ENCODE measurements around the gene DYRK1A.

DYRK1A gene

DNA sequence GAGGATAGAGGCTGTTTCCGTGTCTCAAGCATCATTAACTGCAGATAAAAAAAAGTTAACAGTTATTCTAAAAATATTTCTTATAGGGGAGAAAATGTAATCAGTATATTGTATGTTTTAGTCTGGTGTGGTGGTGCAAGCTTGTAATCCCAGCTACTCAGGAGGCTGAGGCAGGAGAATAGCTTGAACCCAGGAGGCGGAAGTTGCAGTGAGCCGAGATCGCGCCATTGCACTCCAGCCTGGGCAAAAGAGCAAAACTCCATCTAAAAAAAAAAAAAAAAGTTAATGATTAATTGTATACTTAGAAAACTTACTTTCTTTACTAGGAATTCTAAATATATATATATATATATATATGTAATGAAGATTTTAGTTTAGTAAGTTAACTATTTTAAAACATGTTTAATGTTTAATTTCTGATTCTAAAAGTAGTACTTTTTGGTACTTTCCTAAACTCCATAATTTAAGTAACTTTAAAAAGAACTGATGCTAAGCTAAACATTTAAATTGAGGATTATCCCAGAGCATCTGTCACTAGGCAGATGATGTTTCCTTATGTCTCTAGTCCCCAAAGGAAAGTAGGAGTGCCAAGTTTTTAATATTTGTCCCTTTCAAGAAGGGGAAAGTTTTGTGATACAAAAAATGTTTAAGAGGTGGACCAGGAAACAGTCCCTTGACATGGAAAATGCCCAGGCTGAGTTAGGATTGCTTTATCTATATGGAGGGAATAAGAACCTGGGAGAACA lies 66.3 kb downstream of the DYRK1A start:
- H3K27ac ChIP-seq = no peak overlapping the region

DNA sequence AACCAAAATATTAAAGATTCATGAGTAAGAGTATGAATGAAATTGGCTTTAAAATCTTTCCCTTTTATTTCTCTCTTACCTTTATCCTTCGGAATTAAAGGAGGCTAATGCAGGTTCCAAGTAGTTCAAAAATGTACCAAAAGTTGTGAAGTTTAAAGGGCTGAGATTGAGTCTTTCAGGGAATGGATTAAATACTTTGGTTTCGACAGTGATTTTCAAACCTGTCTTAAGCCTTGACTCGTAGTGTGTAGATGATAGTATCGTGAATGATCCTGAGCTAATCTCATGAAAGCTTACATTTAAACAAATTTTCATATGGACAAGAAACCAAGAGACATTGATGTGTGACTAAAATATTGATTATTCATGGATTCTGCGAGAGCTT lies 66.9 kb downstream of the DYRK1A start:
- Histone ChIP-seq H3K36me3 (replicated peaks) (no peaks in the 10 kb centered on the region), H3K27me3 (replicated peaks) (no peaks in the 10 kb centered on the region), H3K27ac (no peak overlapping the region), H3K4me3 (ENCODE audit: low read depth, low read length) (no peak overlapping the region)
- TF ChIP-seq, protein P1, sequence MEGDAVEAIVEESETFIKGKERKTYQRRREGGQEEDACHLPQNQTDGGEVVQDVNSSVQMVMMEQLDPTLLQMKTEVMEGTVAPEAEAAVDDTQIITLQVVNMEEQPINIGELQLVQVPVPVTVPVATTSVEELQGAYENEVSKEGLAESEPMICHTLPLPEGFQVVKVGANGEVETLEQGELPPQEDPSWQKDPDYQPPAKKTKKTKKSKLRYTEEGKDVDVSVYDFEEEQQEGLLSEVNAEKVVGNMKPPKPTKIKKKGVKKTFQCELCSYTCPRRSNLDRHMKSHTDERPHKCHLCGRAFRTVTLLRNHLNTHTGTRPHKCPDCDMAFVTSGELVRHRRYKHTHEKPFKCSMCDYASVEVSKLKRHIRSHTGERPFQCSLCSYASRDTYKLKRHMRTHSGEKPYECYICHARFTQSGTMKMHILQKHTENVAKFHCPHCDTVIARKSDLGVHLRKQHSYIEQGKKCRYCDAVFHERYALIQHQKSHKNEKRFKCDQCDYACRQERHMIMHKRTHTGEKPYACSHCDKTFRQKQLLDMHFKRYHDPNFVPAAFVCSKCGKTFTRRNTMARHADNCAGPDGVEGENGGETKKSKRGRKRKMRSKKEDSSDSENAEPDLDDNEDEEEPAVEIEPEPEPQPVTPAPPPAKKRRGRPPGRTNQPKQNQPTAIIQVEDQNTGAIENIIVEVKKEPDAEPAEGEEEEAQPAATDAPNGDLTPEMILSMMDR (IDR thresholded peaks at IDR 0.05; ENCODE audit: low read depth, low read length, missing control alignments) = no peak
- in situ Hi-C loops (cut with HindIII; ENCODE audit: low pct_ligation_motif_present, low sequenced_read_pairs) = no loop called here
- DNase-seq = no peak

More for the DNA sequence above, 66.3 kb downstream of the DYRK1A start:
- TF ChIP-seq, protein P1 (IDR thresholded peaks at IDR 0.05; ENCODE audit: low read depth, low read length, missing control alignments) = no peak
- no peak for DNase-seq
- H3K27me3 ChIP-seq (replicated peaks) = no peaks in the 10 kb centered on the region
- no peaks in the 10 kb centered on the region for H3K36me3 ChIP-seq (replicated peaks)
- no peak overlapping the region for H3K4me3 ChIP-seq (ENCODE audit: low read depth, low read length)
- in situ Hi-C loops (cut with HindIII; ENCODE audit: low pct_ligation_motif_present, low sequenced_read_pairs) = no loop called here

DNA sequence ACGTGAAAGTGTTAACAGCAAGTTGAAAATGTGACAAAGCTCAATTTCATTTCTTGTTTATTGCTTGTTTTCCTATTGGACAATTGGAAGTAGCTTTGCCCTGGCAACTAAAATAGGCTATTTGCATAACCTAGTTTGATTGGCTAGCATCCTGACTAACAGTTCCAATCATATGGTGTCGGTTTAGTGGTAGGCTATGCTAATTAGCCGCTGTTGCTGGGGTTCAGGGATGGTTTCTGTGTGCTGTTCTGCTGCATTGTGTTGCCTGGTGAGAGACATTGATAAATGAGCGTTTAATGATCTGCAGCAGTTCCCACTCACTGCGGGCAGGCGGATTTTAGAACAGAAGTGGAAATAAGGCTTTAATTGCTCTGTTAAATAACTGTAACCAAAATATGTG lies 68.5 kb downstream of the DYRK1A start:
- peak; percentile 71 for DNase-seq
- Histone ChIP-seq H3K36me3 (replicated peaks) (no peaks in the 10 kb centered on the region), H3K4me3 (ENCODE audit: low read depth, low read length) (no peak overlapping the region), H3K27me3 (replicated peaks) (no peaks in the 10 kb centered on the region), H3K27ac (no peak overlapping the region)
- in situ Hi-C loops (cut with HindIII; ENCODE audit: low pct_ligation_motif_present, low sequenced_read_pairs) = no loop called here
- TF ChIP-seq, protein P1 (IDR thresholded peaks at IDR 0.05; ENCODE audit: low read depth, low read length, missing control alignments) = no peak

DNA sequence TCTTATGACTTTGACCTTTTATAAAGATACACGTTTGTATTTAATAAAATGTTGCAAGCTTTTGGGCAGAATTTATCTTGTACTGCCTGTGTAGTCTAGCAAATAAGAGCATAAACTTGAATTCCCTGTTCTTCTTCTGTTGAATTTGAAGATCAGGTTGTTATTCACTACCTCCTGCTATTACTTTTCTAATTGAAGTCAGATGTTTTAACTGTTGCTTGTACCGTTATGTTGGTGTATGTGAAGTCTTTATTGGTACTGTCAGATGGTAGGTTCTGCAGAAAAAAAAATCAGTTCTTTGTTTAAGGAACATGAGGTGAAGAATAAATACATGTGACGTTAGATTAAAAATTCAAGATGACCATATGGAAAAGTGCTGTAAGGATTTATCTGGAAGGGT lies 69.1 kb downstream of the DYRK1A start:
- Histone ChIP-seq H3K27me3 (replicated peaks) (no peaks in the 10 kb centered on the region), H3K4me3 (ENCODE audit: low read depth, low read length) (no peak overlapping the region), H3K36me3 (replicated peaks) (no peaks in the 10 kb centered on the region), H3K27ac (no peak overlapping the region)
- TF ChIP-seq, protein P1 (IDR thresholded peaks at IDR 0.05; ENCODE audit: low read depth, low read length, missing control alignments) = no peak
- no peak for DNase-seq
- in situ Hi-C loops (cut with HindIII; ENCODE audit: low pct_ligation_motif_present, low sequenced_read_pairs) = no loop called here

DNA sequence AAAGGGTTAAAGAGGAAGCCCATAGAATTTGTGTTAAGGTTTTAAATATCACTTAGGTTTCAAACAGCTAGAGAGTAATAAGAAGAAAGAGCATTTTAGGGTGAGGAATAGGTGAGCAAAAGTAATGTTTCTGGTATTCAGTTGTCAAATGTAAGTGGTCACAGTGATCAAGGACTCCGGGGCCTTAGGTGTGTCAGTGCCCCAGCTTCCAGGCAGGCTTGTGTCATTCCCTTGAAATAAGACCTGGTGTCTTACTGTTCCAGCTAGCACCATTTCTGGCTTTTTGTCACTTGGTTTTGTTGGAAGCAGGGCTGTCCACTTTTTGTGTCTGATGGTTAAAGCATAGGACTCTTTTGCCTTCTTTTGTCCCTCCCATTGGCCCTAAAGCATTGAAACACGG lies 69.6 kb downstream of the DYRK1A start:
- Histone ChIP-seq H3K27me3 (replicated peaks) (no peaks in the 10 kb centered on the region), H3K36me3 (replicated peaks) (no peaks in the 10 kb centered on the region), H3K4me3 (ENCODE audit: low read depth, low read length) (no peak overlapping the region), H3K27ac (no peak overlapping the region)
- TF ChIP-seq, protein P1 (IDR thresholded peaks at IDR 0.05; ENCODE audit: low read depth, low read length, missing control alignments) = no peak
- in situ Hi-C loops (cut with HindIII; ENCODE audit: low pct_ligation_motif_present, low sequenced_read_pairs) = no loop called here
- no peak for DNase-seq

All from brain microvascular endothelial cell (primary cell).